Measurements from ENCODE around the gene UBE2E3. TPM values are rescaled to one million over a fixed set of nuclear protein-coding genes. Genes with fewer than 3 reads are reported as not detected.

Gene UBE2E3
- total RNA-seq, 1 donor from 2014 or later: 237 TPM

- Mint-ChIP-seq H3K4me3 (ENCODE audit: unreplicated experiment) (no peak overlapping the region), H3K9me3 (ENCODE audit: unreplicated experiment) (no peaks in the 10 kb centered on the region), H3K4me1 (ENCODE audit: unreplicated experiment) (peaks cover 40% of the 10 kb centered on the region), H3K27ac (ENCODE audit: unreplicated experiment) (no peak overlapping the region), H3K27me3 (ENCODE audit: unreplicated experiment) (no peaks in the 10 kb centered on the region), H3K36me3 (ENCODE audit: low read depth, unreplicated experiment) (no peaks in the 10 kb centered on the region)
- DNase-seq (ENCODE audit: low spot score): no peak
- no peak for TF ChIP-seq CTCF (IDR thresholded peaks at IDR 0.05; ENCODE audit: unreplicated experiment)
These were observed 72.1 kb downstream of the UBE2E3 start for GRCh38 chr2:181052523-181052891.

GRCh38 chr2:181054256-181054655 is 73.9 kb downstream of the UBE2E3 start:
- no peak for TF ChIP-seq CTCF (IDR thresholded peaks at IDR 0.05; ENCODE audit: unreplicated experiment)
- no peak overlapping the region for H3K27ac Mint-ChIP-seq (ENCODE audit: unreplicated experiment)
- no peak for DNase-seq (ENCODE audit: low spot score)
- H3K27me3 Mint-ChIP-seq (ENCODE audit: unreplicated experiment): no peaks in the 10 kb centered on the region
- H3K9me3 Mint-ChIP-seq (ENCODE audit: unreplicated experiment): no peaks in the 10 kb centered on the region
- H3K4me1 Mint-ChIP-seq (ENCODE audit: unreplicated experiment): peaks cover 40% of the 10 kb centered on the region
- H3K4me3 Mint-ChIP-seq (ENCODE audit: unreplicated experiment): no peak overlapping the region
- no peaks in the 10 kb centered on the region for H3K36me3 Mint-ChIP-seq (ENCODE audit: low read depth, unreplicated experiment)

- peaks cover 40% of the 10 kb centered on the region for H3K4me1 Mint-ChIP-seq (ENCODE audit: unreplicated experiment)
- H3K9me3 Mint-ChIP-seq (ENCODE audit: unreplicated experiment): no peaks in the 10 kb centered on the region
- DNase-seq (ENCODE audit: low spot score): no peak
- no peaks in the 10 kb centered on the region for H3K27me3 Mint-ChIP-seq (ENCODE audit: unreplicated experiment)
- H3K36me3 Mint-ChIP-seq (ENCODE audit: low read depth, unreplicated experiment): no peaks in the 10 kb centered on the region
- H3K27ac Mint-ChIP-seq (ENCODE audit: unreplicated experiment): no peak overlapping the region
- no peak for TF ChIP-seq CTCF (IDR thresholded peaks at IDR 0.05; ENCODE audit: unreplicated experiment)
- no peak overlapping the region for H3K4me3 Mint-ChIP-seq (ENCODE audit: unreplicated experiment)
These were observed 74.4 kb downstream of the UBE2E3 start for GRCh38 chr2:181054843-181055242.

- Mint-ChIP-seq H3K36me3 (ENCODE audit: low read depth, unreplicated experiment) (no peaks in the 10 kb centered on the region), H3K9me3 (ENCODE audit: unreplicated experiment) (no peaks in the 10 kb centered on the region), H3K27me3 (ENCODE audit: unreplicated experiment) (no peaks in the 10 kb centered on the region), H3K4me1 (ENCODE audit: unreplicated experiment) (peaks cover 27% of the 10 kb centered on the region), H3K27ac (ENCODE audit: unreplicated experiment) (no peak overlapping the region), H3K4me3 (ENCODE audit: unreplicated experiment) (no peak overlapping the region)
- TF ChIP-seq CTCF (IDR thresholded peaks at IDR 0.05; ENCODE audit: unreplicated experiment): peak; percentile 78
- DNase-seq (ENCODE audit: low spot score): peak; percentile 24
These were observed 78.2 kb downstream of the UBE2E3 start for GRCh38 chr2:181058378-181059269.

GRCh38 chr2:181063696-181064095 is 83.3 kb downstream of the UBE2E3 start:
- Mint-ChIP-seq H3K4me3 (ENCODE audit: unreplicated experiment) (no peak overlapping the region), H3K36me3 (ENCODE audit: low read depth, unreplicated experiment) (no peaks in the 10 kb centered on the region), H3K4me1 (ENCODE audit: unreplicated experiment) (peaks cover 20% of the 10 kb centered on the region), H3K9me3 (ENCODE audit: unreplicated experiment) (no peaks in the 10 kb centered on the region), H3K27ac (ENCODE audit: unreplicated experiment) (no peak overlapping the region), H3K27me3 (ENCODE audit: unreplicated experiment) (no peaks in the 10 kb centered on the region)
- DNase-seq (ENCODE audit: low spot score): no peak
- no peak for TF ChIP-seq CTCF (IDR thresholded peaks at IDR 0.05; ENCODE audit: unreplicated experiment)

Data from endothelial cell (in vitro differentiated cells).